ENCODE results near the gene ATP2C2. TPM values are rescaled to one million over a fixed set of nuclear protein-coding genes. Genes with fewer than 3 reads are reported as not detected.

ATP2C2 gene, protein sequence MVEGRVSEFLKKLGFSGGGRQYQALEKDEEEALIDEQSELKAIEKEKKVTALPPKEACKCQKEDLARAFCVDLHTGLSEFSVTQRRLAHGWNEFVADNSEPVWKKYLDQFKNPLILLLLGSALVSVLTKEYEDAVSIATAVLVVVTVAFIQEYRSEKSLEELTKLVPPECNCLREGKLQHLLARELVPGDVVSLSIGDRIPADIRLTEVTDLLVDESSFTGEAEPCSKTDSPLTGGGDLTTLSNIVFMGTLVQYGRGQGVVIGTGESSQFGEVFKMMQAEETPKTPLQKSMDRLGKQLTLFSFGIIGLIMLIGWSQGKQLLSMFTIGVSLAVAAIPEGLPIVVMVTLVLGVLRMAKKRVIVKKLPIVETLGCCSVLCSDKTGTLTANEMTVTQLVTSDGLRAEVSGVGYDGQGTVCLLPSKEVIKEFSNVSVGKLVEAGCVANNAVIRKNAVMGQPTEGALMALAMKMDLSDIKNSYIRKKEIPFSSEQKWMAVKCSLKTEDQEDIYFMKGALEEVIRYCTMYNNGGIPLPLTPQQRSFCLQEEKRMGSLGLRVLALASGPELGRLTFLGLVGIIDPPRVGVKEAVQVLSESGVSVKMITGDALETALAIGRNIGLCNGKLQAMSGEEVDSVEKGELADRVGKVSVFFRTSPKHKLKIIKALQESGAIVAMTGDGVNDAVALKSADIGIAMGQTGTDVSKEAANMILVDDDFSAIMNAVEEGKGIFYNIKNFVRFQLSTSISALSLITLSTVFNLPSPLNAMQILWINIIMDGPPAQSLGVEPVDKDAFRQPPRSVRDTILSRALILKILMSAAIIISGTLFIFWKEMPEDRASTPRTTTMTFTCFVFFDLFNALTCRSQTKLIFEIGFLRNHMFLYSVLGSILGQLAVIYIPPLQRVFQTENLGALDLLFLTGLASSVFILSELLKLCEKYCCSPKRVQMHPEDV
- 2.8 and 4.0 TPM in 2 replicates for total RNA-seq (2021)
- long read RNA-seq, partial matches to known transcripts, result 13 of 32 reads
- long read RNA-seq, other reads (novel, unspliced or antisense), result 14 of 32 reads

DNA sequence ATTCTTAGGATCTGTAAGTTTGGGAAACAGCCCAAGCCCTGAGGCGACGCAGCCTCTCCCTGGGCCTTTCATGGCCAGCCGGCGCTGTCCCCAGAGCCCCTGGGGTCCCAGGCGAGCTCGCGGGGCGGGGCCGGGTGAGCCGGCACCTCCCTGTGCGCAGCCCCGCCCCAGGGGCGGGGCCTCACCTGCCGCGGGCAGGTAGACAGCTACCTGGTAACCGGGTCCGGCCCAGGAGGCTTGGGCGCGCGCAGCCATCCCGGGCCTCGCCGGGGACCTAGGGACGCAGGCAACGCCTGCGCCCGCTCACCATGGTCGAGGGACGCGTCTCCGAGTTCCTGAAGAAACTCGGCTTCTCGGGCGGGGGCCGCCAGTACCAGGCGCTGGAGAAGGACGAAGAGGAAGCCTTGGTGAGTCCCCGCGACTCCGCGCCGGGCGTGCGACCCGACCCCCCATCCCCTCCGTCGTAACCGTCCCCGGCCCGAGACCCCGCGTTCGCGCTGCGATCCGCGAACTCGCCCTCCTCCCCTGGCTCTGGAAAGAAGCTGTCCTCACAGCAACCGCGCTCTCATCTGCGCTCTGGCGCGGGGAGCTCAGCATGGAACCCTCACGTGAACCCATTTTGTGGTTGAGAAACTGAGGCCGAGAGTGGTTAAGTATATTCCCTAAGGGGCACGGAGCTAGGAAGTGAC, at the start of gene ATP2C2:
ATP2C2 (plus strand) TSS at position 231 of the 689 bp plus-strand sequence; CDS start at position 309, 78 bp downstream.
- H4K91ac ChIP-seq (ENCODE audit: insufficient read length, low read depth, low read length), result no peak within 1 kb of the TSS
- no peaks in the 10 kb centered on the region for H3K9me3 ChIP-seq (ENCODE audit: control insufficient read depth, low read depth, low read length)
- H4K5ac ChIP-seq (ENCODE audit: insufficient read length, low read depth, low read length), result no peak within 1 kb of the TSS
- no peaks in the 10 kb centered on the region for H3K79me2 ChIP-seq (ENCODE audit: insufficient read depth, low read length)
- no peak within 1 kb of the TSS for H3K56ac ChIP-seq (ENCODE audit: insufficient read length, low read depth, low read length)
- H3K9ac ChIP-seq (ENCODE audit: extremely low read depth, insufficient read length, low read length), result no peak within 1 kb of the TSS
- no peak within 1 kb of the TSS for H3K14ac ChIP-seq (ENCODE audit: insufficient read depth, low read length)
- no peak within 1 kb of the TSS for H4K8ac ChIP-seq (replicated peaks; ENCODE audit: insufficient read length, low read depth, low read length)
- H3K27ac Mint-ChIP-seq, result no peak within 1 kb of the TSS
- H3K79me1 ChIP-seq (ENCODE audit: insufficient read depth, low read depth, low read length, poor library complexity, severe bottlenecking), result no peaks in the 10 kb centered on the region
- H3K36me3 Mint-ChIP-seq (ENCODE audit: insufficient read depth in 1 of 3, low read depth in 3 of 3), result no peaks in the 10 kb centered on the region
- H3K4me1 ChIP-seq (ENCODE audit: insufficient read depth, low read length), result peaks cover 11% of the 10 kb centered on the region; the same call in 1 of the 2 replicates
- no peak within 1 kb of the TSS for H3K4ac ChIP-seq (ENCODE audit: low read depth, low read length)
- peaks cover 16 to 34% of the 10 kb centered on the region in 2 experiments for H3K4me1 Mint-ChIP-seq
- H2AFZ ChIP-seq (ENCODE audit: low read length), result no peak within 1 kb of the TSS
- DNase-seq, result peak; percentile 92
- no peak within 1 kb of the TSS for H2BK15ac ChIP-seq (ENCODE audit: low read depth, low read length)
- H3K27ac ChIP-seq (ENCODE audit: insufficient read length, low read depth, low read length), result no peak within 1 kb of the TSS
- H3T11ph ChIP-seq (ENCODE audit: low read length), result no peak within 1 kb of the TSS
- no peak within 1 kb of the TSS for H2BK5ac ChIP-seq (ENCODE audit: insufficient read length, low read length)
- WGBS (ENCODE audit: extremely low coverage, insufficient read length, low lambda C conversion rate), result no CpG with 5 or more reads among the region's 66 CpGs
- TF ChIP-seq, protein P1, sequence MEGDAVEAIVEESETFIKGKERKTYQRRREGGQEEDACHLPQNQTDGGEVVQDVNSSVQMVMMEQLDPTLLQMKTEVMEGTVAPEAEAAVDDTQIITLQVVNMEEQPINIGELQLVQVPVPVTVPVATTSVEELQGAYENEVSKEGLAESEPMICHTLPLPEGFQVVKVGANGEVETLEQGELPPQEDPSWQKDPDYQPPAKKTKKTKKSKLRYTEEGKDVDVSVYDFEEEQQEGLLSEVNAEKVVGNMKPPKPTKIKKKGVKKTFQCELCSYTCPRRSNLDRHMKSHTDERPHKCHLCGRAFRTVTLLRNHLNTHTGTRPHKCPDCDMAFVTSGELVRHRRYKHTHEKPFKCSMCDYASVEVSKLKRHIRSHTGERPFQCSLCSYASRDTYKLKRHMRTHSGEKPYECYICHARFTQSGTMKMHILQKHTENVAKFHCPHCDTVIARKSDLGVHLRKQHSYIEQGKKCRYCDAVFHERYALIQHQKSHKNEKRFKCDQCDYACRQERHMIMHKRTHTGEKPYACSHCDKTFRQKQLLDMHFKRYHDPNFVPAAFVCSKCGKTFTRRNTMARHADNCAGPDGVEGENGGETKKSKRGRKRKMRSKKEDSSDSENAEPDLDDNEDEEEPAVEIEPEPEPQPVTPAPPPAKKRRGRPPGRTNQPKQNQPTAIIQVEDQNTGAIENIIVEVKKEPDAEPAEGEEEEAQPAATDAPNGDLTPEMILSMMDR (conservative IDR thresholded peaks at IDR 0.05), result no peak
- no peaks in the 10 kb centered on the region; the same call in 1 of the 2 replicates for H3K27me3 ChIP-seq (ENCODE audit: insufficient read depth, low read length)
- H2BK120ac ChIP-seq (ENCODE audit: low read depth, low read length, poor library complexity, severe bottlenecking), result no peak within 1 kb of the TSS
- H3K23me2 ChIP-seq (ENCODE audit: insufficient read length, low read depth, low read length, poor library complexity, severe bottlenecking), result peaks cover 8% of the 10 kb centered on the region
- H2BK20ac ChIP-seq (ENCODE audit: low read depth, low read length, poor library complexity, severe bottlenecking), result no peak within 1 kb of the TSS
- H4K20me1 ChIP-seq (ENCODE audit: control insufficient read depth, insufficient read depth, insufficient read length), result no peaks in the 10 kb centered on the region
- peak within 1 kb of the TSS; percentile 74 to 89 for H3K4me3 Mint-ChIP-seq
- no peak within 1 kb of the TSS for H2AK5ac ChIP-seq (ENCODE audit: insufficient read length, low read length)
- no peak within 1 kb of the TSS for H2BK12ac ChIP-seq (ENCODE audit: insufficient read length, low read depth, low read length)
- peaks cover 46% of the 10 kb centered on the region for H3K27me3 Mint-ChIP-seq (ENCODE audit: low read depth)
- H3K9me3 Mint-ChIP-seq, result no peaks in the 10 kb centered on the region
- H3K18ac ChIP-seq (ENCODE audit: insufficient read length, low read depth, low read length), result no peak within 1 kb of the TSS
- no peak within 1 kb of the TSS for H3K23ac ChIP-seq (ENCODE audit: insufficient read length, low read depth, low read length)
- peak within 1 kb of the TSS; percentile 60 for H3K4me2 ChIP-seq (ENCODE audit: insufficient read depth, insufficient read length, low read length)

All from H9 (cell line).